ENCODE data around the gene POMT2.
A peak's percentile ranks its signal among the peaks of the same experiment; 100 is the strongest.
"Not testable (repeated sequence)": the region's sequence is repeated elsewhere in the genome, so short reads cannot be mapped to it uniquely, and the experiment has no call there.

Gene POMT2

DNA sequence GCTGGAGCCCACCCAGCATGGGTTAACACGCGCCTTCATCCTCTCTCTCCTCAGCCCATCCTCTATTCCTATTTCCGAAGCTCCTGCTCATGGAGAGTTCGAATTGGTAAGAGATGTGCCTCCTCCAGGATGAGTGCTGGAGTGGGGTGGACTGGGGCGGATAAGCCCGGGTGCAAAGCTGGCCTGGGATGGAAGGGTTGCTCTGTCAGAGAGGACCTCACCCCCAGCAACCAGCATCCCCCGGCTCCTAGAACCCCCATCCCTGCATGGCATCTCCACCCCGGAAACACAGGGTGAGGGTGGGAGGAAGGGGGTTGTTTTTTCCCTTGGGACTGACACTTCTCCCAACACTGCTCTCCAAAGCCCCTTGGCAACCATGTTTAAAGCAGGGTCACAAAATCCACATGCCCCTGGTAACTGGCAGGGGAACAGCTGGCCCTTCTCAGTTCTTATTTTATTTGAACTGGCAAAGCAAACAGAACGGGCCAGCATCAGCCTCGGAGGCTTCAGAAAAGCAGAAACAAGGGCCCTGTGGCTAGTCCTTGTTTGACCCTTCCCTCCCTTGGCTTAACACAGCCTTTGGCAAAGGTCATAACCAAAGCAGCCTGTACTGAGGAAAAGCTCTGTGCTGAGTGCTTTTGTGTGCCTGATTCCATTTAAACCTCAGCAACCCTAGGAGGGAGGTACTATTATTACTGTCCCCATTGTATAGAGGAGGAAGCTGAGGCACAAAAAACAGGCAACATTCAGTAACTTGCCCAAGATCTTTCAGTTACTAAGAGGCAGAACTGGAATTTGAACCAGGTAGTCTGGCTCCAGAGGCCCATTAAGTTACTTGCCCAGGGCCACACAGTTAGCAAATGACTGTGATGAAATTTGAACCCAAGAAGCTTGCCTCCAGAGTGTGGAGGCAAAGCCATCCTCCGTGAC lies 4.4 kb upstream of the POMT2 start:
- no peak for DNase-seq

DNA sequence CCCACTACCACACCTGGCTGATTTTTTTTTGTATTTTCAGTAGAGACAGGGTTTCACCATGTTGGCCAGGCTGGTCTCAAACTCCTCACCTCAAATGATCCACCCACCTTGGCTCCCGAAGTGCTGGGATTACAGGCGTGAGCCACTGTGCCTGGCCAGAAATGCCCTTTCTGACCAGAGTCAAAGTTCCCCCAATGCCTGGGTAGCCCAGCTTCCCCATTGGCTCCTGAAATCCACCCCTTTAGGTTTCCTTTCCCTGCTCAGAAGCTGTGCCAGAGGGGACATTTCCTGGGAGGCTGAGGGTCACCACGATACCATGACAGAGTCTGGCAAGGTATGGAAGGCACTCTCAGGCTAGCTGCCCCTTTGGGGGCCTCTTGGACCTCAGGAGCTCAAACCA lies 3.6 kb upstream of the POMT2 start:
- no peak for DNase-seq

DNA sequence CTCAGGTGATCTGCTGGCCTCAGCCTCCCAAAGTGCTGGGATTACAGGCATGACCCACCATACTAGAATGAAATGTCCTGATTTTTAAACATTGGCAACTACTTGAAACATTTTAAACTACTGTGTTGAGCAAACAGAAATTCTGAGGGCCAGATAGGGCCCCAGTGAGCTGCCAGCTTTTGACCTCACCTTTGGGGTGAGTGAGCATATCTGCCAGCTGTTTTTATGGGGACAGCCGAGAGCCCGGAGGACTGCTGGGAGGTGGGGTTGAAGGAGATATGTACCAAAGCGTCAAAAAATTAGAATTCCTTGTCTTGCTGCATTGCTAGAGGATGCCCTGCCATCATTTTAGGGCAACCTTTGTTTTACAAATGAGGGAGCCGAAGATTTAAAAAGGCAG lies 2.9 kb upstream of the POMT2 start:
- no peak for DNase-seq

DNA sequence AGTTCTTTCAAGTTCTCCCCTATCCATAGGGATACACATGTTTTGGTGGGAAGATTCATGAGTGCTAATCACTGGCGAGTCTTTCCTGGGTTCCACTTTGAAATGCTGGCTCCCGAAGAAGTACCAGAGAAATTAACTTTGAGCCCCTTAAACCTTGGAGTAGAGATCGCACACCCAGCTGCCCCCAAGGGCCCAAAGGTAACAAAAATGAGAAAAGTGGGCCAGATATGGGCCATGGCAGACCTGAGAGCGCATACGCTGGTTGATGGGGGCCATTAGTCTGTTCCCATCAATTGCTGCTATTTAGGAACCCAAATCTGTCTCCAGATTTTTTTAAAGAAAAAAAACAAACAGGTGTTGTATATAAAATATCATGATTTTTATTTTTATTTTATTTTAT lies 2.3 kb upstream of the POMT2 start:
- no peak for DNase-seq

DNA sequence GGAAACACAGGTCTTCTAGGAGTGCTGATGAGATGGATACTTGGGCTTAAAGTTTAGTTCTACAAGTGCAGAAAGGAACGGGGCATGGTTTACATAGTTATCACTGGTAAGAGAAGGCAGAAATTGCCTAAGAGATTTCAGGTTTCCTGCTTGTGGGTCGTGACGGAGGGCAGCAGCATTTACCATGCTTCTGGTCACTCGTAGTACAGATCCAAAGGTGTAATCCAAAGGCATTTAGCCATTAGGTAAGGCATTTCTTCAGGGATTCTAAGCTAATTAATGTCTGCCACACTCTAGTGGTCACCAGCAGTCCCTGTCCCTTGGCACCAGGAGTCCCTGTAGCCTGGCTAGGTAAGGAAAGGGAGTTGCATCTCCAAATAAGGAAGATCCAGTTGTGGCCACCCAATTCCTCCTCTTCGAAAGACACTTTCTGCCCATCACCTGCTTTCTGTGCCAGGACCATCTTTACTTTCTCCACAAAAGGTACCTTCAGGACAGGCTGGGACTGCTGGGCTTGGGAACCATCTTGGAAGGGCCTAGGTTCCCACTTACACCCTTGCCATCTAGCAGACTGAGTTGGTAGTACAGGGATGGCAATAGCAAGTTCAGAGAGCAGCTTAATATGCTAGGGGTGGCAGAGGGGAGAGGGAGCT lies 1.7 kb upstream of the POMT2 start:
- no peak for DNase-seq

DNA sequence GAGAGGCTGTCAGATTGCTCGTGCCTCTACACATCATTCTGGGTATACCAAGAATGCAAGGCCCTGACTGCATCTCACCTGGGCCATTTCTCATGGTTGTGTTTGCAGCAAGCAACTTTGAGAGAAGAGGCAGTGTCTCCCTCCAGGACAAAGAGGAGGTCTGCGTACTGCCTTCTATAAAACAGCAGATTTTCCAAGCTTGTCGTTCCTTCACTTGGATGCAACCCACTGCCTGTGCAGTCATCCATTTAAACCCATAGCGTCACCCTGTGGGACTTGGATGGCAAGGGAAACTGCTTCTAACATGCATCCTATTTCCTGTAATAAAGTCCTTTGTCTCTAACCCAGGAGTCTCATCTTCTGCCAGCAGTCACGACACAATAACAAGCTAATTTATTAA lies 1.3 kb downstream of the POMT2 start:
- no peak for DNase-seq

DNA sequence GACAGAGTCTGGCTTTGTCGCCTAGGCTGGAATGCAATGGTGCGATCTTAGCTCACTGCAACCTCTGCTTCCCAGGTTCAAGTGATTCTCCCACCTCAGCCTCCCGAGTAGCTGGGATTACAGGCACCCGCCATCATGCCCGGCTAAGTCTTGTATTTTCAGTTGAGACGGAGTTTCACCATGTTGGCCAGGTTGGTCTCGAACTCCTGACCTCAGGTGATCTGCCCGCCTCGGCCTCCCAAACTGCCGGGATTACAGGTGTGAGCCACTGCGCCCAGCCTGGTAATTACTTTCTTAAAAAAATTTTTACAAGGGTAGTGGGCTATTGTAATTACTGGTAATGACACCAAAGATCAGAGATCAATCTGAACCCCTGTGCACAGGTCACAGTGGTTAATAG lies 1.9 kb downstream of the POMT2 start:
- DNase-seq: not testable (repeated sequence)

DNA sequence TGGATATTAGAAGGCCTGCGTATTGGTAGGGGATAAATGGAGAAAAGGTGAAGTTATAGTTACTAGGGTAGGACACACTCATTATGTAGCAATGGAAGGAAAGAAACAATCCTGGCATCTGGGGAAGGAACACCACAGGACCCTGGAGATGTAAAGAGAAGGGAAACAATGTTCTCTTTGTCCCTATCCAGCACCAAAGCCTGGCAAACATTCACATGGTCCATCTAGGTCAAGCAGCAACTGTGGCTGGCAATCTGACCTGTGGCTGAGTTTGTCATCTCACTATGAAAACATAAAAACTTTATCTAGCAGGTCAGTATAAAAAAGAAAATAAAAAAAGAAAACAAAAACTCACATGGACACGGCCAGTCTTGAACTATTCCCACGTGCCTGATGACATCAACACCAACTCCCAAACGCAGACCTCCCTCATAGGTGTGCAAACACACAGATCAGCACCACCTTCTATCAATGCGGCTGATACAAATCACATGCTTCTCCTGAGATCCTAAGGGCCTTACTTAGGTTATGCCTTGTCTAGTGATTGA lies 2.6 kb downstream of the POMT2 start:
- no peak for DNase-seq

DNA sequence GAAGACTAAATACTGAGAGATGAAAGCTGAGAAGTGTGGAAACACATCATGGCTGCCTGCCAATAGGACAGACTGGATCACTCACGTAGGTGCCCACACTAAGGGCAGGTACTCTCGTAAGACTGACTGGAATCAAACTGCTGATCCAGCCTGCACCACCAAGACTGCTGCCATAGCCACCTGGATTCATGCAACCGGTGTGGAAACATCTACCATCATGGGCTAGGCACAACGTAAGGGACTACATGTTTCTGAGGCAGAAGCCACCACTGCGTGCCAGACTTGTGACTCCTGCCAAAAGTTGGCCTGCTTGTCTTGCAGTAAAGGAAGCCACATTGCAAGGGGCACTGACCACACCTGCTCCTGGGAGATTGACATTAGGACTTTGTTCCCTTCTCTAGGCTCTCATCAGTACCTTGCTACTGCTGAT lies 3.8 kb downstream of the POMT2 start:
- no peak for DNase-seq

DNA sequence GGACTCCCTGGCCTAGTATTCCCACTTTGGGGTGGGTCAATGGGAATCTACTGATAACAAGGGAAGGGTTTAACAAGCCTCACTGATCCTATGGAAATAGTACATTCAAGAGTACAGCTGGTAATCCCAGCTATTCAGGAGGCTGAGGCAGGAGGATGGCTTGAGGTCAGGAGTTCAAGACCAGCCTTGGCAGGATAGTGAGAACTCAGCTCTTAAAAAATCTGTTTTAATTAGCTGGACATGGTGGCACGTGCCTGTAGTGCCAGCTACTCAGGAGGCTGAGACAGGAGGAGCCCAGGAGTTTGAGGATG lies 4.5 kb downstream of the POMT2 start:
- no peak for DNase-seq

DNA sequence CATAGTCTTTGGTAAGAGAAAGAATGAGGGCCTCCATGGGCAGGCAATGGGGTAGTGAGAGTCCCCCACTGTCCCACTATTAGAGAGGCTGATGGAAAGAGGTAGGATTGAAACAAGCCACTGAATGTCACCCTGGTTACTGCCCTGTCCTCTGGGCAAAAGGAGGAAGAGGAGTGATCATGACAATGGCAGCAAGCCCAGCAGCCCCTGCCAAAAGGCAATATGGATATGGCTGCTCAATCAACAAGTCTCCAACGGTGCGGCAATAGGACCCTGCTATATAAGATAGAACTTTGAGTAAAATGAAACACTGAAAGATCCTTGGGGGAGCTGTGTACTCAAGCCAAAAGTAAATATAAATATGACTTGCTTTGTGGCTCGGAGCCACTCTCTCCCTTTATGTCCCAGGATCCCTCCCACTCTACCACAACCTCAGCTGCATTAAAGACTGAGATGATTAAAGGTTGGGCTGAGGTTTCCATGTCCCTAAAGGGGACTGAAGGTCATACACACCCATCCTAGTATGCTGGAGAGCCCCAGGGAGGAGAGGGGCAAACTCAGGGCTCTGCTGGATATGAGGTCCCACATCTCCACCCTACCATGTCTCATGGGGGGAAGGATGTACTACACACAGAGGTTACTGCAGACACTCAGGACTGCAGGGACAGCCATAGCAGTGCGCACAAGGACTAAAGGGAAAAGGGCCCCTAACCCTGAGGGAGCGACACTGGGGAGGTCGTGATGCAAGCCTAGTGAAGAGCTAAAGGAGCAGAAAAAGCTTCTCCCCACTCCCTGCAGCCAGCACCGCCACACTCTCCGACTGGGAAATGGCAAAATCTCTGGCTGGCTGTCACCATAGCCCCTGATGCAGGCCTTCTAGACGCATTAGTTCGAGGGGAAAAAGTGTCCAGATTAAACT lies 5.9 kb downstream of the POMT2 start:
- no peak for DNase-seq

DNA sequence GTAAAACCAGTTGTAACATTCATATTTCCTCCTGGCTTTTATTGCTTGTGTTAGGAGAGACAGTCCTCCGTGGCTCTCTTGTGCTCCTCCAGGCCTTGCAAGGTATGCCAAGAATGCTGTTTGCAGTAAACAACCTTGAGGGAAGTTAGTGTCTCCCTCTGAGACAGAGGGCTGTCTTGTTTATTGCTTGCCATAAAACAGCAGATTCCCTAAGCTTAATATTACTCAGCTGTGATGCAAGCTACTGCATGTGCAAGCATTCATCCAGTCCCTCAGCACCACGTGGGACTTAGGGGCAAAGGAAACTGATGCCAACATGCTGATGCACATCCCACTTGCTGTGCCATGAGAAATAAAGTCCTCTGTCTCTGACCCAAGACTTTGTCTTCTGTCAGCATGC lies 6.6 kb downstream of the POMT2 start:
- no peak for DNase-seq

DNA sequence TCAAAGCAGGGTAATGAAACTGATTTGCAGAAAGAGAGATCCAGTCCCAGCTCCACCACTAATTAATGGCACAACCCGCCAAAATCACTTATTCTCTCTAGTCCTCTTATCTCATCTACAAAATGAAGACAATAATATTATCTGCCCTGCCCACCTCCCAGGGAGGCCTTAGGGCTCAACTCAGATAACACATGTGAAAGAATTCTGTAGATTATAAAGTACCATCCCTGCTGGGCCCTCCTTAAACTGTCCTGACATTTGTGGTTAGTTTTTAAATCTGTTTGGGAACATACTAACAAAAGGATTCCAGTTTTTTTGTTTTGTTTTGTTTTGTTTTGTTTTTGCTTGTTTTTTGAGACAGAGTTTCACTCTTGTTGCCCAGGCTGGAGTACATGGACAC lies 7.3 kb downstream of the POMT2 start:
- no peak for DNase-seq

DNA sequence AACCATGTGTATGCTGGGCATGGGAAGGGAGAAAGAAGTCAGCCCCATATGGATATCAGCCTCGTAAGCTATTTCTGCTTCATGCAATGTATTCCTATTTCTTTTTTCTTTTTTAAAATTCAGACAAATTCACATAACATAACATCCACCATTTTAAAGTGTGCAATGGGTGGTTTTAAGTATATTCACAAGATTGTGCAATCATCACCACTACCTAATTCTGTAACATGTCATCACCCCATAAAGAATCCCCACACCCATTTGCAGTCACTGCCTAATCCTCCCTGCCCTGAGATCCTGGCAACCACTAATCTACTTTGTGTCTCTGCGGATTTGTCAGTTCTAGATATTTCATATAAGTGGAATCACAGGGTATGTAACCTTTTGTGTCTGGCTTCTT lies 9.5 kb downstream of the POMT2 start:
- no peak for DNase-seq

DNA sequence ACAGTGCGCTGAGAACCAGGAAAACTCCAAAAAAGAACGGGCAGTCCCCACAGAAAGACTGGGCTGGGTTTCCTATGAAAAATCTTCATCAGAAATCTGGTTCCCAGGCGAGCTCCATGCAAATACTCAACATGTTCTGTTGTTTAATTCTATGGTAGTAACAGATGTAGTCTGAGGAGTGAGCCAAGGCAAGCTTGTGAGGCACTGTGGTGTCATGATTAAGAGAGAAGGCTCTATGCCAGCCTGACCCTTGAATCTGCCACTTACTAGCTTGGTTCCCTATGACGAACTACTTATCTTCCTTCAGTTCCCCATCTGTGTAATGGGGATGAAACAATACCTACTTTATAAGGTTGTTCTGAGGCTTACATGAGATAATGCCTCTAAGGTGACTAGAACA lies 10.7 kb downstream of the POMT2 start:
- no peak for DNase-seq

DNA sequence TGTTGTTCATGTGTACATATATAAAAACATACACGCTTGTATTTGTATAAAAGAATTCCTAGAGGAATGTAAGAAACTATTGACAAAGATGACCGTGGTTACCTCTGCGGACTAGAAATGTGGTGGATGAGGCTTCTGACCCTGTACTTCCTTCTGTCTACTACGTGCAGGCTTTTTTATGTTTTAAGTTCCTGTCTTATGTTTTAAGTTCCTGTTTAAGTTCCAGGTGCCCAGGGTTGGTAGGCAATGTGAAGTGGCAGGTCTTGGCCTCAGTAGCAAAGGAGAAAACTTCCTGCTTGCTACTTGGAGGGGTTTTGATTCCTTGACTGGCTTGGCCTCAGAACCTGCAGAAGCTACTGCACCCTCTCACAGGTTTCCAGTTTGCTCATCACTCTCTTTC lies 11.6 kb downstream of the POMT2 start:
- no peak for DNase-seq

DNA sequence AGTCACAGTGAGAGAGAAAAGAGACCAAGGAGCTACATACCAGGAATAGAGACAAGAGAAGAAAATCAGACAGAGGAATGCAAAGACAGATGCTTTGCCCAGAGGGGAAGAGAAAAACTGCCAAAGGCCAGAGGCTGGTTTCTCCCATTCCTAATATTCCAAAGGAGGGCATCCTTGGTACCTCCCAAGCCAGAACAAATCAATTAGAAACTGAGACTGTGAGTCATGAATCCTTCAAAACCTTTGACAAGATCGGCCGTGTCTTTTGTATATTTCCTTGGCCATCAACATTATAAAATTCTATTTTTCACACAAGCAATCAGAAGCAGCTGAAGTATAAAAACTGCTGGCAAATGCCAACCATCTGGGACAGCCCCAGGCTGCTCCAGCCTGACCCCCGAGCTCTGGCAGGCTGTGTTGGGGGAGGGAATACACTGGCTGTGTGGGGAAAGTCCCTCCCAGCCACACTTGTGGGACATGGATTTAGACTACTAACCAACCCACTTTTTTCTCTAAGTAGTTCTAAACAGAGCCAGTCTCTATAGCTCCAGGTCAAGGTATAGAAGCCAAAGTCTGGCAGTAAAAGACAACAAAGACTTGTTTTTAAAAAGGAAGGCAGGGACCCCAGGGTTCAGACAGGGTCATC lies 13.7 kb downstream of the POMT2 start:
- DNase-seq: no peak

DNA sequence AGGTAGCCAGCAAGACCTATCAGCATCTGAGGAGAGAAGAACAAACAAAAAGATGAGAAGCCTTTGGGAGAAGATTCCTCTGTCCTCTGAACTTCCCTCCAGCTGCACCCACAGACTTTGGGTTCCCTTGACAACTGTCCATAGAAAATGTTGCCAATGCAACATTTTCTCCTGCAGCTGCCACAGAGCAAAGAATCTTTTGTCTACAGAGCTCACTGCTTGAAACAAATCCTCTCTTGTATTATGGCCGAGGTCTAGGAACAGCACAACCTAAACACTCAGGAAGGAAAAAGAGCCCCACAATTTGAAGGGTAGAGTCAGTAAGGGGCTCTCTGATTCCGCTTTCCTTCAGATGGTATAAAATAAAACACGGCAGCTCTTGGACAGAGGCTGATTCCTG lies 14.3 kb downstream of the POMT2 start:
- DNase-seq: no peak

DNA sequence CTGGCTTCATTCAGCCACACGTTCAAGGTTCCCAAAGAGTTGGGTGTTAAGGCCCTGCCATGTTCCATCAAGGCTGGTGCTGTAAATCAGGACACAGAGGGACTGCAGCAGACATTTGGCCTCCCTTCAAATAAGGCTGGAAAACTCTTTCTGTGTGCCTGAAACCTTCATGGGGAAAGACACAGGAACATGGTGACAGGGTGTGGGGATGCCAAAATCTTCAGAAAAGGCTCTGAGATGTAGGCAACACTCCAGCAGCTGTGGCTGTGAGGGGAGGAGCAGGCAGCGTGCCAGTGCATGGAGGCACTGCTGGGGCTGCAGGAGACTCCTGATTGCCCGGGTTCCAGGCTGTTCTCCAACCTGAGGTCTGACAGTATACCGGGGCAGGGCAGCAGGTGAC lies 15.0 kb downstream of the POMT2 start:
- no peak for DNase-seq

DNA sequence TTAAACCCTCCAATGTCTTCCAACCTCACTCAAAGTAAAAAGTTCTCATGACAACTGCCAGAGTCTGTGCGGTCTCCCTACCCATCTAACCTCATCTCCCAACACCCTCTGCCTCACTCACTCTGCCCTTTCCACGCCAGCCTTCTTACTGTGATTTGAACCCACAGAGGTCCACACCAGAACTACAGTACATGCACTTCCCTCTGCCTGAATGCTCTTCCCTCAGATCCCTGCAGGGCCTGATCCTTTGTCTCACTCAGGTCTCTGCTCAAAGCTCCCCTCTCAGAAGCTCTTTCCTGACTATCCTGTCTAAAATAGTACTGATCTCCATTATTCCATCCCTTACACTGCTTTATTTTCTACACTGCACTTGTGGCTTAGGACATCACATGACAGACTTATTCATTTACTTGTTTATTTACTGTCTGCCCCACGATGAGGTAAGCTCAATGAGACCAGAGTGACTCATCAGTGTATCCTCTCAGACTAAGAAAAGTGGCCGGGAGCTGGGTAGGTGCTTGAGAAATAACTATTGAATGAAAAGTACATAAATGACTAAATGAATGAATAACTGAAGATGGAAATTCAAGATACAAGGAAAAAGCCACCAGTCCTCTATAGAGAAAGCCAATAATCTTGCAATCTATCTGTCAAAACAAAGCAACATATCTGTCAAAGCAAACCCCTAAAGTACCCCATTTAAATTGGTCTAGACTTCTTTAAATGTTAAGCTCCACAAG lies 17.1 kb downstream of the POMT2 start:
- DNase-seq: no peak

DNA sequence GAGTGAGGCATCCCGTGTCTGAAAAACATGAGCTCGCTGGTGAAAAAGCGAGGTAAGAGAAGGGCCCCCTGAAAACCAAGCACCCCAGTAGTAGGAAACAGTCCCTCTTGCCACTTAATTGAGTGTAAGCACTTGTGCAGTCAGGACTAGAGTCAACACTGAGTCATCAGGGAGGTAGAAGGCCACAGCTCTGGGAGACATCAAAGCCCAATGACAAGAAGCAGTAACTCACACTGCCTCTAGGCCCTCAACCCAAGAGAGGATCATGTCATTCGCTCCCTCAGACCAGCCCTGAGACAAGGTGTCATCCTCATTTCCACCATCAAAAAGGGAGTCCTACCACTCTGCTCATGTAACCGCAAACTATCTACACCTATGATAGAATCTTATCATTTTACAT lies 17.8 kb downstream of the POMT2 start:
- DNase-seq: no peak

DNA sequence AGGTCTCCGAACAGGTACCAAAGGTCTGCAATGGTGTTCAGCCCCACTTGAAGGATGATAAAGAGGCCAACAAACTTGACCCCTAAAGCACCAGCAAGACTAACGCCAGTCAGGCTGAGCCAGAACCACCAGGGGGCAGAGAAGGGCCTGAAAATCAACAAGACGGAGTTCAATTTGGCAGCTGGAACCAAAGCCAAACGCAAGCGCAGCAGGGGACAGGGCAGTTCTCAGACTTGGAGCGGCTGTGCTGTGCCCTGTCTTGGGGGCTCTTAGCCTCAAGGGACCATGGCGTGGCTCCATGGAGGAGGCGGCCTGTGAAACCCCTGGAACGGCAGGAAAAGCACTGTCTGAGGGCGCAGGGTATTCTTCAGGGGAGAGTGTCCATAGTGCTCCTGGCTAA lies 19.6 kb downstream of the POMT2 start:
- peak; percentile 52 for DNase-seq

All from CD4-positive, alpha-beta T cell treated with Interleukin-17A for 1 hour (primary cell).